GM23338 (cell line): ENCODE measurements around the gene TIMP3. TPM values are rescaled to one million over a fixed set of nuclear protein-coding genes. Genes with fewer than 3 reads are reported as not detected.

Experiments used
- ATAC-seq: fragments of 200-7000 bp; cut with Tn5 transposase; 3 replicates; pipeline ENCODE4 v1.9.1; 2020
- DNase-seq: peaks from one replicate; pipeline ENCODE4 v3.0.0-alpha.2; 2015; ENCODE audit warnings: low spot score
- H2AFZ ChIP-seq: fragments of 200-600 bp; sonication (generic); 2 replicates; pipeline ENCODE4 v1.8.0; 2016; ENCODE audit warnings: antibody characterized with exemption, mild to moderate bottlenecking, moderate library complexity
- H3F3A ChIP-seq: fragments of 200-600 bp; sonication (generic); replicated peaks from 2 replicates; pipeline ENCODE4 v1.8.0; 2017; ENCODE audit warnings: antibody characterized with exemption, mixed run types, low read depth
- H3K27ac ChIP-seq: fragments of 200-600 bp; sonication (generic); 2 replicates; pipeline ENCODE4 v1.6.1; 2016; ENCODE audit warnings: low read depth
- H3K27me3 ChIP-seq: fragments of 200-600 bp; sonication (generic); 2 replicates; pipeline ENCODE4 v1.8.0; 2016; ENCODE audit warnings: mild to moderate bottlenecking, mixed run types, moderate library complexity; ENCODE audit not compliant: insufficient read depth
- H3K36me3 ChIP-seq: fragments of 200-600 bp; sonication (generic); 2 replicates; pipeline ENCODE4 v1.8.0; 2016; ENCODE audit warnings: mild to moderate bottlenecking; ENCODE audit not compliant: insufficient read depth
- H3K4me1 ChIP-seq: fragments of 200-600 bp; sonication (generic); 2 replicates; pipeline ENCODE4 v1.8.0; 2016; ENCODE audit warnings: mild to moderate bottlenecking, moderate library complexity; ENCODE audit not compliant: insufficient read depth
- H3K4me2 ChIP-seq: fragments of 200-600 bp; sonication (generic); 2 replicates; pipeline ENCODE4 v1.7.1; 2017; ENCODE audit warnings: mixed run types
- H3K4me3 ChIP-seq: fragments of 200-600 bp; sonication (generic); 2 replicates; pipeline ENCODE4 v1.6.1; 2016; ENCODE audit warnings: mixed run types
- H3K79me2 ChIP-seq: fragments of 200-600 bp; sonication (generic); replicated peaks from 2 replicates; pipeline ENCODE4 v1.8.0; 2017; ENCODE audit warnings: mild to moderate bottlenecking; ENCODE audit not compliant: insufficient read depth
- H3K9me2 ChIP-seq: fragments of 200-600 bp; sonication (generic); 2 replicates; pipeline ENCODE4 v1.8.0; 2017; ENCODE audit not compliant: insufficient read depth
- H4K20me1 ChIP-seq: fragments of 200-600 bp; sonication (generic); replicated peaks from 2 replicates; pipeline ENCODE4 v1.8.0; 2017; ENCODE audit warnings: mild to moderate bottlenecking; ENCODE audit not compliant: insufficient read depth
- H3K27ac Mint-ChIP-seq: 2 replicates; pipeline ENCODE4 v1.8.0; 2020; ENCODE audit warnings: inconsistent platforms, mild to moderate bottlenecking, moderate library complexity, mixed read lengths
- H3K27me3 Mint-ChIP-seq: 3 replicates; pipeline ENCODE4 v1.8.0; 2022; ENCODE audit warnings: low read depth, mild to moderate bottlenecking, moderate library complexity, mixed read lengths, inconsistent platforms; ENCODE audit not compliant: insufficient read depth, poor library complexity
- H3K36me3 Mint-ChIP-seq: 3 replicates; pipeline ENCODE4 v1.8.0; 2021; ENCODE audit warnings: low read depth, mild to moderate bottlenecking, inconsistent platforms, moderate library complexity, mixed read lengths
- H3K4me1 Mint-ChIP-seq: 3 replicates; pipeline ENCODE4 v1.8.0; 2020; ENCODE audit warnings: mild to moderate bottlenecking, inconsistent platforms, mixed read lengths
- H3K4me3 Mint-ChIP-seq: 3 replicates; pipeline ENCODE4 v1.8.0; 2021; ENCODE audit warnings: moderate library complexity, mild to moderate bottlenecking, inconsistent platforms, mixed read lengths
- H3K9me3 Mint-ChIP-seq: 3 replicates; pipeline ENCODE4 v1.8.0; 2020; ENCODE audit warnings: moderate library complexity, mild to moderate bottlenecking, inconsistent platforms, mixed read lengths
- CREB1 ChIP-seq: fragments of 250-450 bp; sonication (Bioruptor Pico); IDR thresholded peaks from 2 replicates; pipeline ENCODE4 v1.5.0; 2020; ENCODE audit warnings: low read depth, mild to moderate bottlenecking, moderate library complexity
- ETS1 ChIP-seq: IDR thresholded peaks from 2 replicates; pipeline ENCODE4 v1.6.1; 2016; ENCODE audit warnings: antibody characterized with exemption
- JUNB ChIP-seq: IDR thresholded peaks from one replicate; pipeline ENCODE4 v1.6.1; 2016; ENCODE audit warnings: antibody characterized with exemption; ENCODE audit not compliant: unreplicated experiment
- POLR2AphosphoS5 ChIP-seq: IDR thresholded peaks from 2 replicates; pipeline ENCODE4 v1.6.1; 2016; ENCODE audit warnings: antibody characterized with exemption, low read depth
- STAT1 ChIP-seq: IDR thresholded peaks from one replicate; pipeline ENCODE4 v1.6.1; 2016; ENCODE audit warnings: antibody characterized with exemption; ENCODE audit not compliant: unreplicated experiment
- ZNF114 ChIP-seq: fragments of 250-450 bp; sonication (Bioruptor Pico); IDR thresholded peaks from 2 replicates; pipeline ENCODE4 v1.5.0; 2020; ENCODE audit warnings: mild to moderate bottlenecking, moderate library complexity
- ZNF331 ChIP-seq: fragments of 250-450 bp; sonication (Bioruptor Pico); IDR thresholded peaks from 2 replicates; pipeline ENCODE4 v1.5.0; 2020; ENCODE audit warnings: low read depth, mild to moderate bottlenecking, moderate library complexity
- polyA plus RNA-seq: library from polyadenylated mRNA; unstranded; fragments of >200 nt; fragmentation: Nextera tagmentation; extraction: Ambion mirVana; gene quantifications from 2 replicates; pipeline ENCODE4 v1.2.1, GENCODE V29; 2016
- total RNA-seq: library from RNA; depleted of rRNA; stranded (reverse); fragments of >200 nt; shearing (Covaris generic); gene quantifications from 2 replicates; pipeline ENCODE4 v1.2.3, GENCODE V29; 2014
- TF ChIP-seq, protein P1 (sequence below): fragments of 250-450 bp; sonication (Bioruptor Pico); IDR thresholded peaks from 2 replicates; pipeline ENCODE4 v1.5.0; 2020; ENCODE audit warnings: mild to moderate bottlenecking, moderate library complexity
- TF ChIP-seq, protein P2 (sequence below): IDR thresholded peaks from one replicate; pipeline ENCODE4 v1.6.1; 2018; ENCODE audit warnings: antibody characterized with exemption; ENCODE audit not compliant: unreplicated experiment

Gene TIMP3
- total and polyA plus RNA-seq, 2 experiments from 2014 or later: 1.4 to 4.3 TPM

GRCh38 chr22:32803020-32803737 lies 1.7 kb downstream of the TIMP3 start (continued):
- TF ChIP-seq, protein P1, sequence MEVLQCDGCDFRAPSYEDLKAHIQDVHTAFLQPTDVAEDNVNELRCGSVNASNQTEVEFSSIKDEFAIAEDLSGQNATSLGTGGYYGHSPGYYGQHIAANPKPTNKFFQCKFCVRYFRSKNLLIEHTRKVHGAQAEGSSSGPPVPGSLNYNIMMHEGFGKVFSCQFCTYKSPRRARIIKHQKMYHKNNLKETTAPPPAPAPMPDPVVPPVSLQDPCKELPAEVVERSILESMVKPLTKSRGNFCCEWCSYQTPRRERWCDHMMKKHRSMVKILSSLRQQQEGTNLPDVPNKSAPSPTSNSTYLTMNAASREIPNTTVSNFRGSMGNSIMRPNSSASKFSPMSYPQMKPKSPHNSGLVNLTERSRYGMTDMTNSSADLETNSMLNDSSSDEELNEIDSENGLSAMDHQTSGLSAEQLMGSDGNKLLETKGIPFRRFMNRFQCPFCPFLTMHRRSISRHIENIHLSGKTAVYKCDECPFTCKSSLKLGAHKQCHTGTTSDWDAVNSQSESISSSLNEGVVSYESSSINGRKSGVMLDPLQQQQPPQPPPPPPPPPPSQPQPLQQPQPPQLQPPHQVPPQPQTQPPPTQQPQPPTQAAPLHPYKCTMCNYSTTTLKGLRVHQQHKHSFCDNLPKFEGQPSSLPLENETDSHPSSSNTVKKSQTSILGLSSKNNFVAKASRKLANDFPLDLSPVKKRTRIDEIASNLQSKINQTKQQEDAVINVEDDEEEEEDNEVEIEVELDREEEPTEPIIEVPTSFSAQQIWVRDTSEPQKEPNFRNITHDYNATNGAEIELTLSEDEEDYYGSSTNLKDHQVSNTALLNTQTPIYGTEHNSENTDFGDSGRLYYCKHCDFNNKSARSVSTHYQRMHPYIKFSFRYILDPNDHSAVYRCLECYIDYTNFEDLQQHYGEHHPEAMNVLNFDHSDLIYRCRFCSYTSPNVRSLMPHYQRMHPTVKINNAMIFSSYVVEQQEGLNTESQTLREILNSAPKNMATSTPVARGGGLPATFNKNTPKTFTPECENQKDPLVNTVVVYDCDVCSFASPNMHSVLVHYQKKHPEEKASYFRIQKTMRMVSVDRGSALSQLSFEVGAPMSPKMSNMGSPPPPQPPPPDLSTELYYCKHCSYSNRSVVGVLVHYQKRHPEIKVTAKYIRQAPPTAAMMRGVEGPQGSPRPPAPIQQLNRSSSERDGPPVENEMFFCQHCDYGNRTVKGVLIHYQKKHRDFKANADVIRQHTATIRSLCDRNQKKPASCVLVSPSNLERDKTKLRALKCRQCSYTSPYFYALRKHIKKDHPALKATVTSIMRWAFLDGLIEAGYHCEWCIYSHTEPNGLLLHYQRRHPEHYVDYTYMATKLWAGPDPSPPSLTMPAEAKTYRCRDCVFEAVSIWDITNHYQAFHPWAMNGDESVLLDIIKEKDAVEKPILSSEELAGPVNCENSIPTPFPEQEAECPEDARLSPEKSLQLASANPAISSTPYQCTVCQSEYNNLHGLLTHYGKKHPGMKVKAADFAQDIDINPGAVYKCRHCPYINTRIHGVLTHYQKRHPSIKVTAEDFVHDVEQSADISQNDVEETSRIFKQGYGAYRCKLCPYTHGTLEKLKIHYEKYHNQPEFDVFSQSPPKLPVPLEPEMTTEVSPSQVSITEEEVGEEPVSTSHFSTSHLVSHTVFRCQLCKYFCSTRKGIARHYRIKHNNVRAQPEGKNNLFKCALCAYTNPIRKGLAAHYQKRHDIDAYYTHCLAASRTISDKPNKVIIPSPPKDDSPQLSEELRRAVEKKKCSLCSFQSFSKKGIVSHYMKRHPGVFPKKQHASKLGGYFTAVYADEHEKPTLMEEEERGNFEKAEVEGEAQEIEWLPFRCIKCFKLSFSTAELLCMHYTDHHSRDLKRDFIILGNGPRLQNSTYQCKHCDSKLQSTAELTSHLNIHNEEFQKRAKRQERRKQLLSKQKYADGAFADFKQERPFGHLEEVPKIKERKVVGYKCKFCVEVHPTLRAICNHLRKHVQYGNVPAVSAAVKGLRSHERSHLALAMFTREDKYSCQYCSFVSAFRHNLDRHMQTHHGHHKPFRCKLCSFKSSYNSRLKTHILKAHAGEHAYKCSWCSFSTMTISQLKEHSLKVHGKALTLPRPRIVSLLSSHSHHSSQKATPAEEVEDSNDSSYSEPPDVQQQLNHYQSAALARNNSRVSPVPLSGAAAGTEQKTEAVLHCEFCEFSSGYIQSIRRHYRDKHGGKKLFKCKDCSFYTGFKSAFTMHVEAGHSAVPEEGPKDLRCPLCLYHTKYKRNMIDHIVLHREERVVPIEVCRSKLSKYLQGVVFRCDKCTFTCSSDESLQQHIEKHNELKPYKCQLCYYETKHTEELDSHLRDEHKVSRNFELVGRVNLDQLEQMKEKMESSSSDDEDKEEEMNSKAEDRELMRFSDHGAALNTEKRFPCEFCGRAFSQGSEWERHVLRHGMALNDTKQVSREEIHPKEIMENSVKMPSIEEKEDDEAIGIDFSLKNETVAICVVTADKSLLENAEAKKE (CRISPR knock-in tag): no peak

DNA sequence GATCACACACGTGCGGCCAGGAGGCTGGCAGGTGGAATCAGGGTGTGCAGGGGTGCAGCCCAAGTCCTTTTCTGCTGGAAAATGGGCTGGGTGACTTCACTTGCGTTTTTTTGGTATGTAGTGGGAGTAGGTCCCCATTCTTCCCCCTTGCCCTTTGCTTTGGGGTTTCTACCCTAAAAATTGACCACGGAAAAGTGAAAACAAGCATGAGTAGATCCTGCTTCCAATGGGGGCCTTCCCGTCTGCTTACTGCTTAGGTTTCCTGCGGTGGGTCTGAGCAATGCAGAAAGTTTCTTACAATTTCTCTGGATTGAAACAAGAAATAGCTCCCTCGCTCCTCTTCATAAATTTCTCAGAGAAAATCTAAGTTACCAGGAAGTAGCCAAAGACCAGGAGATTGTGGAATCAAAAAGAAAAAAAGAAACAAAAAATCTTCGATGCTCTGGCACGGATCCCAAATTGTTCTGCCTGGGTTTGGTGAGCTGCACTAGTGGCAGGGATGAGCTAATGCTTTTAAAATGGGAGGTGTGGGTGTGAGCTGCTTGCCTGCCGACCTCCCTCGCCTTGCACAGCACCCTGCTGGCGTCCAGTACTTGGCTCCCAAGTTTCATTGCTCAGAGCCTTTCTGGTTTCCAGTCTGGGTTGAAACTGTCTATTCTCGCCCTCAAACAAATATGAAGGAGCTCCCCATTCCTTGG lies 2.4 kb downstream of the TIMP3 start:
- Histone ChIP-seq H3F3A (no peaks in the 10 kb centered on the region), H4K20me1 (peaks cover 39% of the 10 kb centered on the region), H2AFZ (no peak overlapping the region), H3K4me2 (peak overlapping the region; percentile 93; the same call in 1 of the 2 replicates), H3K79me2 (no peaks in the 10 kb centered on the region; the same call in 1 of the 2 replicates), H3K27me3 (peaks cover 35% of the 10 kb centered on the region), H3K4me1 (peaks cover 31% of the 10 kb centered on the region), H3K27ac (no peak overlapping the region), H3K36me3 (no peaks in the 10 kb centered on the region), H3K4me3 (no peak overlapping the region), H3K9me2 (no peaks in the 10 kb centered on the region)
- Mint-ChIP-seq H3K27ac (no peak overlapping the region), H3K4me3 (peak overlapping the region; percentile 12; the same call in 1 of the 3 replicates), H3K27me3 (peaks cover 38% of the 10 kb centered on the region), H3K9me3 (no peaks in the 10 kb centered on the region), H3K4me1 (peaks cover 45% of the 10 kb centered on the region), H3K36me3 (no peaks in the 10 kb centered on the region)
- ATAC-seq (no peak), DNase-seq (no peak)
- TF ChIP-seq CREB1 (no peak), ZNF331 (no peak), POLR2AphosphoS5 (no peak), ZNF114 (CRISPR knock-in tag) (no peak), STAT1 (no peak), ETS1 (no peak), JUNB (no peak)
- TF ChIP-seq, protein P2, sequence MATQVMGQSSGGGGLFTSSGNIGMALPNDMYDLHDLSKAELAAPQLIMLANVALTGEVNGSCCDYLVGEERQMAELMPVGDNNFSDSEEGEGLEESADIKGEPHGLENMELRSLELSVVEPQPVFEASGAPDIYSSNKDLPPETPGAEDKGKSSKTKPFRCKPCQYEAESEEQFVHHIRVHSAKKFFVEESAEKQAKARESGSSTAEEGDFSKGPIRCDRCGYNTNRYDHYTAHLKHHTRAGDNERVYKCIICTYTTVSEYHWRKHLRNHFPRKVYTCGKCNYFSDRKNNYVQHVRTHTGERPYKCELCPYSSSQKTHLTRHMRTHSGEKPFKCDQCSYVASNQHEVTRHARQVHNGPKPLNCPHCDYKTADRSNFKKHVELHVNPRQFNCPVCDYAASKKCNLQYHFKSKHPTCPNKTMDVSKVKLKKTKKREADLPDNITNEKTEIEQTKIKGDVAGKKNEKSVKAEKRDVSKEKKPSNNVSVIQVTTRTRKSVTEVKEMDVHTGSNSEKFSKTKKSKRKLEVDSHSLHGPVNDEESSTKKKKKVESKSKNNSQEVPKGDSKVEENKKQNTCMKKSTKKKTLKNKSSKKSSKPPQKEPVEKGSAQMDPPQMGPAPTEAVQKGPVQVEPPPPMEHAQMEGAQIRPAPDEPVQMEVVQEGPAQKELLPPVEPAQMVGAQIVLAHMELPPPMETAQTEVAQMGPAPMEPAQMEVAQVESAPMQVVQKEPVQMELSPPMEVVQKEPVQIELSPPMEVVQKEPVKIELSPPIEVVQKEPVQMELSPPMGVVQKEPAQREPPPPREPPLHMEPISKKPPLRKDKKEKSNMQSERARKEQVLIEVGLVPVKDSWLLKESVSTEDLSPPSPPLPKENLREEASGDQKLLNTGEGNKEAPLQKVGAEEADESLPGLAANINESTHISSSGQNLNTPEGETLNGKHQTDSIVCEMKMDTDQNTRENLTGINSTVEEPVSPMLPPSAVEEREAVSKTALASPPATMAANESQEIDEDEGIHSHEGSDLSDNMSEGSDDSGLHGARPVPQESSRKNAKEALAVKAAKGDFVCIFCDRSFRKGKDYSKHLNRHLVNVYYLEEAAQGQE: no peak
